K562 (cell line): ENCODE measurements around the gene CREB3L4. TPM values are rescaled to one million over a fixed set of nuclear protein-coding genes. Genes with fewer than 3 reads are reported as not detected.

ENCODE experiments used
- ASH1L ChIP-seq: fragments of 450-650 bp; IDR thresholded peaks from 2 replicates; pipeline ENCODE4 v1.6.1; 2018; ENCODE audit warnings: borderline replicate concordance, mild to moderate bottlenecking, low read depth; ENCODE audit not compliant: partially characterized antibody
- MBD2 ChIP-seq: sonication (generic); IDR thresholded peaks from 2 replicates; pipeline ENCODE4 v1.6.1; 2016; ENCODE audit warnings: low read depth, borderline replicate concordance
- NR1H2 ChIP-seq: sonication (generic); formaldehyde crosslinking; IDR thresholded peaks from 2 replicates; pipeline ENCODE4 v1.4.0; 2020; ENCODE audit warnings: mild to moderate bottlenecking, missing genetic modification reagents
- PCBP1 ChIP-seq: fragments of 200-400 bp; formaldehyde crosslinking; IDR thresholded peaks from 2 replicates; pipeline ENCODE4 v1.6.1; 2018; ENCODE audit warnings: mild to moderate bottlenecking, low read depth, low read length; ENCODE audit not compliant: poor library complexity, severe bottlenecking
- SMAD4 ChIP-seq: fragments of 250-450 bp; sonication (Bioruptor Pico); conservative IDR thresholded peaks from 2 replicates; pipeline ENCODE4 v1.8.0; 2021; ENCODE audit warnings: inconsistent platforms, mild to moderate bottlenecking, moderate library complexity
- ZC3H4 ChIP-seq: sonication (generic); formaldehyde crosslinking; IDR thresholded peaks from 2 replicates; pipeline ENCODE4 v1.9.0; 2021; ENCODE audit warnings: missing genetic modification reagents, borderline replicate concordance
- ZNF384 ChIP-seq: IDR thresholded peaks from 2 replicates; pipeline ENCODE4 v1.6.1; 2012; ENCODE audit warnings: low read depth, low read length, improper control_type of control experiment
- polyA plus RNA-seq, 8 experiments: library from polyadenylated mRNA; depleted of rRNA in 4 of 8; stranded (reverse) in 5 of 8; unstranded in 3 of 8; fragments of >200 nt; fragmentation: Nextera tagmentation in 2 of 8; fragmentation: Illumina TruSeq in 1 of 8; extraction: Ambion mirVana in 2 of 8; extraction: Trizol in 1 of 8; gene quantifications; 2 replicates each; pipeline versions ENCODE4 v1.2.1 to v1.2.3, GENCODE V29; 2011 to 2014; ENCODE audit warnings: inconsistent platforms in 1 of 8, missing spikeins in 1 of 8
- total RNA-seq, 7 experiments: library from RNA; depleted of rRNA in 6 of 7; stranded (reverse); fragments of >200 nt in 6 of 7; fragmentation: Illumina TruSeq in 2 of 7; extraction: Trizol in 2 of 7; gene quantifications; 2 replicates each; pipeline versions ENCODE4 v1.2.1 to v1.2.3, GENCODE V29; 2011 to 2021; ENCODE audit warnings: low replicate concordance in 1 of 7
- TF ChIP-seq, protein P1 (sequence below): fragments of 450-650 bp; IDR thresholded peaks from 2 replicates; pipeline ENCODE4 v1.6.1; 2018; ENCODE audit warnings: mild to moderate bottlenecking, low read depth; ENCODE audit not compliant: partially characterized antibody
- TF ChIP-seq, protein P2 (sequence below), 2 experiments: IDR thresholded peaks; 2 replicates each; pipeline ENCODE4 v1.6.1; 2012; ENCODE audit warnings: improper control_type of control experiment in 2 of 2, low read depth in 2 of 2, low read length in 2 of 2, borderline replicate concordance in 1 of 2
- TF ChIP-seq, protein P3 (sequence below), 2 experiments: fragments of 450-650 bp; IDR thresholded peaks; 2 replicates each; pipeline ENCODE4 v1.6.1; 2018; ENCODE audit warnings: mild to moderate bottlenecking in 2 of 2, low read depth in 1 of 2; ENCODE audit not compliant: partially characterized antibody in 2 of 2
- TF ChIP-seq, protein P4 (sequence below): sonication (generic); formaldehyde crosslinking; IDR thresholded peaks from 2 replicates; pipeline ENCODE4 v1.8.0; 2022; ENCODE audit warnings: missing genetic modification reagents, mild to moderate bottlenecking, borderline replicate concordance
- TF ChIP-seq, protein P5 (sequence below): fragments of 450-650 bp; IDR thresholded peaks from 2 replicates; pipeline ENCODE4 v1.6.1; 2016

The CREB3L4 gene
- total and polyA plus RNA-seq, 9 of the 15 experiments (the other 6 are each of a cell fraction or from before 2014, with no cell fraction given) = 9.9 to 18.6 (median 13.9) TPM

DNA sequence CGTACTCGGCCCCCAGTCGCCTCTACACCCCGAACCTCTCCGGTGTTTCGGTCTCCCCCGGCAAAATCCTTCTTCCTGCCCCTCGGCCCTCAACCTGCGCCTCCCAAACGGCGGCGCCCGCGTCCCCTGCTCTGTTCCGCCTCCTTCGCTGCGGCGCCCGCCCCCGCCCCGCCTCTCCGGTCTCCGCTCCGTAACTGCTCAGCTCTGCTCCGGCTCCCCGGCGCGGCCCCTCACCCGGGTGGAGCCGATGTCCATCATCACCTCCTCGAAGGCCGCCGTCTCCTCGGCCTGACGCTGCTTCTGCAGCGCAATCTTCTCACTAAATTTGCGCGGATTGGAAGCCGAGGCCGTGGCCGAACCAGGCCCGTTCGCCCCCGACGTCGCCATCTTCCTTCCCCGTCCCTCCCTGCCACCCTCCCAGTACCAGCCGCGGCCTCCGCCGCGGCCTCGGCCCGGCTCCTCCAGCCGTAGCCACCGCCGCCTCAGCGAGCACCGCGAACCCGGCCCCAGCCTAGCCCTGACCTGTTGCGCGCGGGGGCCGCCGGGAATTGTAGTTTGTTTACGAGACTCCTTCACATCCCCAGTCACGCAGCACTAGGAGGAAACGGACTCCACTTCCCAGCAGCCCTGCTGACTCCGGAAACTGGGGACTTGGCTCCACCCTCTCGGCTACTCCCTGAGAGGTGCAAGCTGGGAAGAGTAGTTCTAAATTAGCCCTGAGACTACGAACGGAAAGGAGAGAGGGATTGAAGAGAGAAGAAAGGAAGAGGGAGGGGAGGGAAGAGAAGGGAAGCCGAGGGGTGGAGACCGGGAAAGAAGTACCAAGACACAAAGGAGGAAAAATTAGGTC lies 9.4 kb upstream of the CREB3L4 start, which contains the start of gene CRTC2 (continued):
- TF ChIP-seq, protein P1, sequence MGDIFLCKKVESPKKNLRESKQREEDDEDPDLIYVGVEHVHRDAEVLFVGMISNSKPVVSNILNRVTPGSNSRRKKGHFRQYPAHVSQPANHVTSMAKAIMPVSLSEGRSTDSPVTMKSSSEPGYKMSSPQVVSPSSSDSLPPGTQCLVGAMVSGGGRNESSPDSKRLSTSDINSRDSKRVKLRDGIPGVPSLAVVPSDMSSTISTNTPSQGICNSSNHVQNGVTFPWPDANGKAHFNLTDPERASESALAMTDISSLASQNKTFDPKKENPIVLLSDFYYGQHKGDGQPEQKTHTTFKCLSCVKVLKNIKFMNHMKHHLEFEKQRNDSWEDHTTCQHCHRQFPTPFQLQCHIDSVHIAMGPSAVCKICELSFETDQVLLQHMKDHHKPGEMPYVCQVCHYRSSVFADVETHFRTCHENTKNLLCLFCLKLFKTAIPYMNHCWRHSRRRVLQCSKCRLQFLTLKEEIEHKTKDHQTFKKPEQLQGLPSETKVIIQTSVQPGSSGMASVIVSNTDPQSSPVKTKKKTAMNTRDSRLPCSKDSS = no peak
- TF ChIP-seq MBD2 (peak; percentile 97), SMAD4 (peak; percentile 66; the same call in 1 of the 2 replicates), PCBP1 (peak; percentile 74), ASH1L (peak; percentile 89), ZC3H4 (CRISPR knock-in tag) (no peak), NR1H2 (CRISPR knock-in tag) (no peak), ZNF384 (no peak; the same call in 1 of the 2 replicates)
- TF ChIP-seq, protein P2, sequence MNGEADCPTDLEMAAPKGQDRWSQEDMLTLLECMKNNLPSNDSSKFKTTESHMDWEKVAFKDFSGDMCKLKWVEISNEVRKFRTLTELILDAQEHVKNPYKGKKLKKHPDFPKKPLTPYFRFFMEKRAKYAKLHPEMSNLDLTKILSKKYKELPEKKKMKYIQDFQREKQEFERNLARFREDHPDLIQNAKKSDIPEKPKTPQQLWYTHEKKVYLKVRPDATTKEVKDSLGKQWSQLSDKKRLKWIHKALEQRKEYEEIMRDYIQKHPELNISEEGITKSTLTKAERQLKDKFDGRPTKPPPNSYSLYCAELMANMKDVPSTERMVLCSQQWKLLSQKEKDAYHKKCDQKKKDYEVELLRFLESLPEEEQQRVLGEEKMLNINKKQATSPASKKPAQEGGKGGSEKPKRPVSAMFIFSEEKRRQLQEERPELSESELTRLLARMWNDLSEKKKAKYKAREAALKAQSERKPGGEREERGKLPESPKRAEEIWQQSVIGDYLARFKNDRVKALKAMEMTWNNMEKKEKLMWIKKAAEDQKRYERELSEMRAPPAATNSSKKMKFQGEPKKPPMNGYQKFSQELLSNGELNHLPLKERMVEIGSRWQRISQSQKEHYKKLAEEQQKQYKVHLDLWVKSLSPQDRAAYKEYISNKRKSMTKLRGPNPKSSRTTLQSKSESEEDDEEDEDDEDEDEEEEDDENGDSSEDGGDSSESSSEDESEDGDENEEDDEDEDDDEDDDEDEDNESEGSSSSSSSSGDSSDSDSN (IDR thresholded peaks at IDR 0.05; ENCODE audit: borderline replicate concordance in 1 of 2, low read depth in 2 of 2, low read length in 2 of 2) = peak; percentile 36 to 60; a peak in 1 of 4 replicates
- TF ChIP-seq, protein P3, sequence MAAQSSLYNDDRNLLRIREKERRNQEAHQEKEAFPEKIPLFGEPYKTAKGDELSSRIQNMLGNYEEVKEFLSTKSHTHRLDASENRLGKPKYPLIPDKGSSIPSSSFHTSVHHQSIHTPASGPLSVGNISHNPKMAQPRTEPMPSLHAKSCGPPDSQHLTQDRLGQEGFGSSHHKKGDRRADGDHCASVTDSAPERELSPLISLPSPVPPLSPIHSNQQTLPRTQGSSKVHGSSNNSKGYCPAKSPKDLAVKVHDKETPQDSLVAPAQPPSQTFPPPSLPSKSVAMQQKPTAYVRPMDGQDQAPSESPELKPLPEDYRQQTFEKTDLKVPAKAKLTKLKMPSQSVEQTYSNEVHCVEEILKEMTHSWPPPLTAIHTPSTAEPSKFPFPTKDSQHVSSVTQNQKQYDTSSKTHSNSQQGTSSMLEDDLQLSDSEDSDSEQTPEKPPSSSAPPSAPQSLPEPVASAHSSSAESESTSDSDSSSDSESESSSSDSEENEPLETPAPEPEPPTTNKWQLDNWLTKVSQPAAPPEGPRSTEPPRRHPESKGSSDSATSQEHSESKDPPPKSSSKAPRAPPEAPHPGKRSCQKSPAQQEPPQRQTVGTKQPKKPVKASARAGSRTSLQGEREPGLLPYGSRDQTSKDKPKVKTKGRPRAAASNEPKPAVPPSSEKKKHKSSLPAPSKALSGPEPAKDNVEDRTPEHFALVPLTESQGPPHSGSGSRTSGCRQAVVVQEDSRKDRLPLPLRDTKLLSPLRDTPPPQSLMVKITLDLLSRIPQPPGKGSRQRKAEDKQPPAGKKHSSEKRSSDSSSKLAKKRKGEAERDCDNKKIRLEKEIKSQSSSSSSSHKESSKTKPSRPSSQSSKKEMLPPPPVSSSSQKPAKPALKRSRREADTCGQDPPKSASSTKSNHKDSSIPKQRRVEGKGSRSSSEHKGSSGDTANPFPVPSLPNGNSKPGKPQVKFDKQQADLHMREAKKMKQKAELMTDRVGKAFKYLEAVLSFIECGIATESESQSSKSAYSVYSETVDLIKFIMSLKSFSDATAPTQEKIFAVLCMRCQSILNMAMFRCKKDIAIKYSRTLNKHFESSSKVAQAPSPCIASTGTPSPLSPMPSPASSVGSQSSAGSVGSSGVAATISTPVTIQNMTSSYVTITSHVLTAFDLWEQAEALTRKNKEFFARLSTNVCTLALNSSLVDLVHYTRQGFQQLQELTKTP (IDR thresholded peaks at IDR 0.05; ENCODE audit: low read depth in 1 of 2, partially characterized antibody in 2 of 2) = peak in 1 of 2 experiments; percentile 100
- TF ChIP-seq, protein P4, sequence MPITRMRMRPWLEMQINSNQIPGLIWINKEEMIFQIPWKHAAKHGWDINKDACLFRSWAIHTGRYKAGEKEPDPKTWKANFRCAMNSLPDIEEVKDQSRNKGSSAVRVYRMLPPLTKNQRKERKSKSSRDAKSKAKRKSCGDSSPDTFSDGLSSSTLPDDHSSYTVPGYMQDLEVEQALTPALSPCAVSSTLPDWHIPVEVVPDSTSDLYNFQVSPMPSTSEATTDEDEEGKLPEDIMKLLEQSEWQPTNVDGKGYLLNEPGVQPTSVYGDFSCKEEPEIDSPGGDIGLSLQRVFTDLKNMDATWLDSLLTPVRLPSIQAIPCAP (CRISPR knock-in tag) = no peak
- TF ChIP-seq, protein P5, sequence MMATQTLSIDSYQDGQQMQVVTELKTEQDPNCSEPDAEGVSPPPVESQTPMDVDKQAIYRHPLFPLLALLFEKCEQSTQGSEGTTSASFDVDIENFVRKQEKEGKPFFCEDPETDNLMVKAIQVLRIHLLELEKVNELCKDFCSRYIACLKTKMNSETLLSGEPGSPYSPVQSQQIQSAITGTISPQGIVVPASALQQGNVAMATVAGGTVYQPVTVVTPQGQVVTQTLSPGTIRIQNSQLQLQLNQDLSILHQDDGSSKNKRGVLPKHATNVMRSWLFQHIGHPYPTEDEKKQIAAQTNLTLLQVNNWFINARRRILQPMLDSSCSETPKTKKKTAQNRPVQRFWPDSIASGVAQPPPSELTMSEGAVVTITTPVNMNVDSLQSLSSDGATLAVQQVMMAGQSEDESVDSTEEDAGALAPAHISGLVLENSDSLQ = peak; percentile 57
